GM19240 (cell line): ENCODE measurements around the gene ITGAE.
"Not testable (repeated sequence)": the region's sequence is repeated elsewhere in the genome, so short reads cannot be mapped to it uniquely, and the experiment has no call there.

ENCODE experiments used
- DNase-seq: peaks from one replicate; pipeline ENCODE4 v3.0.0; 2011; ENCODE audit warnings: low spot score; ENCODE audit not compliant: insufficient read length

ITGAE gene

DNA sequence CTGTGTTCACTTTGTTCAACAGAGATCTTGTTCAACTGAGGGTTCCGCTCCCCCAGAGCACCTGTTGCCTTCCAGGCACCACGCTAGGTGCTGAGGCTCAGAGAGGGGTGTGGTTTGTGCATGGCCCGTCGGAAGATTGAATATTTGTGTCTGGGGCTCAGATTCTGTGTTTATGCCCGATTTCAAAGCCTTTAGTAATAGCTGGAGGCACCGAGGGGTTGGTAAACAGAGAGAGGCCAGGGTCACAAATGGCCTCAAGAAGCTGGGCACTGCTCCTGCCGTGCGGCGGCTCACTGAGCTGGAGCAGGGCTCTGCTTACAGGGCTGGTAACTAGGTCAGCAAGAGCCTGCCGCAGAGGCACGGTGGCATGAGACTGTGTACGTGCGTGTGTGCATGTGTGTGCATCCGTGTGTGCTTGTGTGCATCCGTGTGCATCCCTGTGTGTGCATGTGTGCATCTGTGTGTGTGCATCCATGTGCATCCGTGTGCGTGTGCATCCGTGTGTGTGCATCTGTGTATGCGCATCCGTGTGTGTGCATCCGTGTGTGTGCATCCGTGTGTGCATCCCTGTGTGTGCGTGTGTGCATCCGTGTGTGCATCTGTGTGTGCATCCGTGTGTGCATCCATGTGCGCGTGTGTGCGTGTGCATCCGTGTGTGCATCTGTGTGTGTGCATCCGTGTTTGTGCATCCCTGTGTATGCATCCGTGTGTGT is 5.4 kb downstream of the ITGAE start:
- no peak for DNase-seq

DNA sequence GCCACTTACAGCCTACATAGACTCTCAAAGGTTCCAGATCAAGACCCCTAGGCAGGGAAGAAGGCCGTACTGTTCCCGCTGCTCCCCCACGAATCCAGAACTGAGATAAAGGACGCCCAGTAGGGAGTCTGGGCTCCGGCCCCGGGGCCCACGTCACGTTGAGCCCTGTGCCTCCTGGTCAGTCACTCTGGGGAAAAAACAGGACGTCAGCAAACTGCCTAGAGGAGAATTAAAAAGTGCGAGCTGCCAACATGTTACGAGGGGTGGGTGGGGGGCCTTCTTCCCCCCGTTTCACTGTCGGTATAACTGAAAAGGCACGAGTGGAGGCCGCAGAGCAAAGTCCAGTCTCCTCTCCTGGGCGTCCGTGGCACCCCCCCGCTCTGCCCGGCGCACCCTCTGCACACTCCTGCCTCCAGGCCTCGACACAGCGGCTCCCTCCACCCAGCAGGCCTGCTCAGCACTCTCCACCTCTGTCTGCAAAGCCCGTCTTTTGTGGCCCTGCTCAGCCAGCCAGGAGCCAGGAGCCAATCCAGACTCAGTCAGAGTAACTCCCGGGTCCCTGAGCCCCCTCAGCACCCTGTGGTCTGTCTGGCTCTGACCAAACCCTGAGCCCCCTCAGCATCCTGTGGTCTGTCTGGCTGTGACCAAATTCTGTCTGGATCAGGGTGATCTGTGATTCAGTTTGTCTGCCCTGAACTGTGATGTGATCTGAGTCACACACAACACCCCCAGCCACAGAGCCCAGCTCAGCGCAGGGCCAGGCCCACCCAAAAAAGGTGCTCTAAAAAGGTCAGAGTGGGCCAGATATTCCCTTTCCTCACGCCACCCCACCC is 6.2 kb downstream of the ITGAE start:
- no peak for DNase-seq

DNA sequence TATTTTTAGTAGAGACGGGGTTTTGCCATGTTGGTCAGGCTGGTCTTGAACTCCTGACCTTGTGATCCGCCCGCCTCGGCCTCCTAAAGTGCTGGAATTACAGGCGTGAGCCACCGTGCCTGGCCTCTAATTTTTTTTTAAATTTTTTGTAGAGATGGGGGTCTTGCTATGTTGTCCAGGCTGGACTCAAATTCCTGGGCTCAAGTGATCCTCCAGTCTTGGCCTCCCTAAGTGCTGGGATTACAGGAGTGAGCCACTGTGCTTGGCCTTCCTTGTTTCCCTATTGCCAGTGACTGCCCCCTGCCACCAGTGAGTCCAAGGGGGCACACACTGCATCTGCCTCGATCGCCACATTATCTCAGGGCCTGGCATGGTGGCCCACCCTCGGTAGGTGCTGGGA is 6.8 kb downstream of the ITGAE start:
- not testable (repeated sequence) for DNase-seq

DNA sequence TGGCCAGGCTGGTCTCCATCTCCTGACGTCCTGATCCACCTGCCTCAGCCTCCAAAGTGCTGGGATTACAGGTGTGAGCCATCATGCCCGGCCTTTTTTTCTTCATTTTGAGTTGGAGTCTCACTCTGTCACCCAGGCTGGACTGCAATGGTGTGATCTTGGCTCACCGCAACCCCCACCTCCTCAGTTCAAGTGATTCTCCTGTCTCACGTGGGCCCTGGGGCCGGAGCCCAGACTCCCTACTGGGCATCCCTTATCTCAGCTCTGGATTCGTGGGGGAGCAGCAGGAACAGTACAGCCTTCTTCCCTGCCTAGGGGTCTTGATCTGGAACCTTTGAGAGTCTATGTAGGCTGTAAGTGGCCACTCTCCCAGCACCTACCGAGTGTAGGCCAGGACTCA is 7.7 kb downstream of the ITGAE start:
- DNase-seq: not testable (repeated sequence)

DNA sequence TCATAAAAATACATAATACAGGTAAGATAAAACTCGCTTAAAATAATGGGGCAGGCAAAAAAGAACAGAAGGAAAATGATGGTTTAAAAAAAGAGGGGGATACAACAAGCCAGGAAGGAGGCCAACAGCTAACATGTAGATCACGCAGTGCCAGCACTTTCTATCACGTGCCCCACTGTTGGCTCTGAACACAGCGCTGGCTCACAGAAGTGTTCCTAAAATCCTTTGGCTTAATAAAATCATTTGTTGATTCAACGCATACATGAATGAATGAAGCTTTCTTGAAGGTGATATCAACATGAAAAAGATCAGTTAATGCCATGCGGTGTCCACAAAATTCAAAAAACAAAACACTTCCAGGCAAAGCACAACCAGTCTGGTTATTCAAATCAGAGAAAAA is 8.5 kb downstream of the ITGAE start:
- DNase-seq: no peak

DNA sequence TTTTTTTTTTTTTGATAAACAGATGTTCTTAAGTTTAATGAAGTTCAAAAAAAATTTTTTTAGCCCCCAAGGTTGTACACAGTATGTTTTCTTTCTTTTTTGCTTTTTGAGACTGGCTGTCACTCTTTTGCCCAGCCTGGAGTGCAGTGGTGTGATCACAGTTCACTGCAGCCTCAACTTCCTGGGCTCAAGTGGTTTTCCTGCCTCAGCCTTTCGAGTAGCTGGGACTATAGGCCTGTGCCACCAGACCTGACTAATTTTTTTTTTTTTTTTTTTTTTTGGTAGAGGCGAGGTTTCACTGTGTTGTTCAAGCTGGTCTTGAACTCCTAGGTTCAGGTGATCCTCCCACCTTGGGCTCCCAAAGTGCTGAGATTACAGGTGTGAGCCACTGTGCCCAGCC is 12.8 kb downstream of the ITGAE start:
- no peak for DNase-seq

DNA sequence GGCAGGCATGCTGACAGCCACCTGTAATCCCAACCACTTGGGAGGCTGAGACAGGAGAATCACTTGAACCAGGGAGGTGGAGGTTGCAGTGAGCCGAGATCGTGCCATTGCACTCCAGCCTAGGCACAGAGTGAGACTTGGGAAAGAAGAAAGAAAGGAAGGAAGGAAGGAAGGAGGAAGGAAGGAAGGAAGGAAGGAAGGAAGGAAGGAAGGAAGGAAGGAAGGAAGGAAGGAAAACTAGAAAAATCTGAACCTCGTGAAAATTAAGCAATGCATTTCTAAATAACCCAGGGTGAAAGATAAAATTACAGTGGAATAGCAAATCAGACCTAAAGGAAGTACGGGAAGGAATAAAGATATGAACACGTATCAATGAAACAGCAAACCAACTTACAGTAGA is 15.7 kb downstream of the ITGAE start:
- DNase-seq: not testable (repeated sequence)

DNA sequence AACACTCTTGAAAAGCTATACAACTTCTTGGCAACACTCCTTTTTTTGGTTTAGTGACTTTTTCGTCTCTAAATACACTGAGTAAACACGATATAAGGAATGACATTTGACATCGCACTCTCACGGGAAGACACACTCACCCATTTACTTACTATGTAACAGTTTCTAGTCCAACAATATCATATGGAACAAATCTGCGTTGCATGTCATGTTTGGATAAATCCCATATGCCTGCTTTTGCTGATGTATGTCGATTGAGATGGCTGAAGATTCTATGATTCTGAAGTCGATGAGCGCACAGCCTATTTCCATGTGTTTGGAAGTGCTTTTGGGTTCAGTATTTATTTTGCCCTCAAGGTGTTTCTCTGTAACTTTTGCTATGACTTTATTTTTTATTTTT is 18.2 kb downstream of the ITGAE start:
- no peak for DNase-seq

DNA sequence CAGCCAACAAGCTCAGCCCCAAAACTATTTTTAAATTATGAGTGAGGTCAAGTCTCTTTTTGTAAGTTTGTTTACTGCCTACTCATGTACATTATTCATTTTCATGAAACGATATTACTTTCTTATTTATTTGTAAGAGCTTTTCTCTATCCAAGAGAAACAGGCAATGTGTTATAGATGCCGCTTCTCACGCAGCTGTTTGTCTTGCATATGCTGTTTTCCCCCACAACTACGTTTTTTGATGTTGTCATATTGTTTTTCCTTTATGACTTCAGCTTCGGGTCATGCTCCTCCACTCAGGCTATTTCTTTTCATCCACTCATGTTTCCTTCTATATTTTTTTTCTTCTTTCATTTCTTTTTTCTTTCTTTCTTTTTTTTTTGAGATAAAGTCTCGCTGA is 20.0 kb downstream of the ITGAE start:
- DNase-seq: no peak

DNA sequence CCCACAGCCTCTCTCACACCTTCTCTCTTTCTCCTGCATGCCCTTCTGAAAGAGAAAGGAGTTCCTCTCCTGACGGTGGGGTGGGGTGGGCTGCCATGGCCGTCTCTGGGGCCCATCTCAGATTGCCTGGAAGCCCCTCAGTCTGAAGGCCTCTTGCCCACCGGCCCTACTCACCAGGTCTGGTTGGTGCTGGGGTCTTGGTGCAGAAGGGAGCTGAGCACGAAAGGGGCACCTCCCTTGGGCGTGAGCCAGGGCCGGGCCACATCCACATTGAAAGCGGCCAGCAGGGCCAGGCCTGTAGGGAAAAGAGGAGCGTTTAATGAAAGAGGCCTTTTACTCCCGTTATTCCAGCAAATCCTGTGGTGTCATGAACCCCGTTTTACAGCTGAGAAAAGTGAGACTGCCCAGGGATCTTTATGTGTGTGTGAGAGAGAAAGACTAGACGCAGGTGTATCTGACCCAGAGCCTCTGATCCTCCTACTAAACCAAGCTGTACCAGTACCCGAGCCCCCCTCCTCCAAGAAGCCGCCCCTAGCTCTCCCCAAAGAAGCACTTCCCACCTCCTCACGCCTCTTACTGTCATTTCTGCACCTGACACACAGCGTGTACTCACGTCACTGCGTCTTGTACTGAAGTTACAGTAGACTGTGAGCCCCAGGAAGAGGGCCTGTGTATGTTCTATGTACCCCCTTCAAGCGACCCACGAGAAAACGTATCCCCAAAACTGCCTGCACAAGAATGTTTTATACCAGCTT is 23.4 kb downstream of the ITGAE start:
- no peak for DNase-seq

DNA sequence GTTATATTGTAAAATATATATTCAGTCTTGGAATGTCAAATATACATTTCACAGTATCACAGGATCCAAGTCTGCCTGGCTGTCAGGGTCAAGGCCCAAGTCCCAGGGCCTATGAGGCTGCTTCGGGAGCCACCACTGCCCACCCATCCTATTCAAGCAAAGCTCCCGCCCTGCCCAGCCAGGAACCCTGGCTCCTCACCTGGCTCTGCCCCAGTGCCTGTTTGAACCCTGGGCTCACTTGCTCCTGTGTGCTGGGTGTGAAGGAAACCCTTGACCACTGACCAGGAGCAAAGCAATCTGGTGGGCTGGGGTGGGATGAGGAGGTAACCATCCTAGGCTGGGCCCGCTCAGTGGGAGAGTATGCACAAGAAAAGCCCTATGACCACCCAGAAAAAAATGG is 27.0 kb downstream of the ITGAE start:
- DNase-seq: no peak

DNA sequence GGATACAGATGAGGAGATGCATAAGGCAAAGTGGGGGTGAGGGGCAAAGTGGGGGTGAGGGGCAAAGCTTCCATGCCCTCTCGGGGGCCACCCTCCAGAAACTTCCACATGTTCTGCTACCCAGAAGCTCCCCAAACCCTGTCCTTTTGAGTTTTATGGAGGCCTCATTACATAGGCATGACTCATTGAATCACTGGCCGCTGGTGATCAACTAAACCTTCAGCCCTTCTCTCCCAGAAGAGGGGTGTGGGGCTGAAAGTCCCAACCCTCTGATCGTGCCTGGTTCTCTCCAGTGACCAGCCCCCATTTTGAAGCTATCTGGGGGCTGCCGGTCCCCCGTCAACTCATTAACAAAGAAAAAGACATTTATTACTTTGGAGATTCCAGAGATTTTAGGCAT is 27.5 kb downstream of the ITGAE start:
- DNase-seq: no peak

DNA sequence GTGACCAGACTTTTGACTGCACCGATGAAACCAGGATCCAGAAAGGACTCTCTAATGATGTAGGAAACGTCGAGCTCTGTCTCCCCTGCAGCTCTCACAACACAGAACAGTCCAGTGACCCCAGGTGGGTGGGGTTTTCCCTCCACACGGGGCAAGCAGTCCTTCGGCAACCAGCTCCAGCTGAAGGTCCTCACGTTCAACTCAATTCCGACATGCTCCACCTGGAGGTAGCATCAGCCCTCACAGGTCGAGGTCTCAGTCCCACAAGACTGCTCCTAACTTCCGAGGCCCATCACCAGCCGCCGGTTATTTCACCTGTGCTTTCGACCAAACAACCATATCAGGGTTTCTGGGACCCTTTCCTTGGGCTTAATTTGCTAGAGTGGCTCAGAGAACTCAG is 28.2 kb downstream of the ITGAE start:
- DNase-seq: no peak

DNA sequence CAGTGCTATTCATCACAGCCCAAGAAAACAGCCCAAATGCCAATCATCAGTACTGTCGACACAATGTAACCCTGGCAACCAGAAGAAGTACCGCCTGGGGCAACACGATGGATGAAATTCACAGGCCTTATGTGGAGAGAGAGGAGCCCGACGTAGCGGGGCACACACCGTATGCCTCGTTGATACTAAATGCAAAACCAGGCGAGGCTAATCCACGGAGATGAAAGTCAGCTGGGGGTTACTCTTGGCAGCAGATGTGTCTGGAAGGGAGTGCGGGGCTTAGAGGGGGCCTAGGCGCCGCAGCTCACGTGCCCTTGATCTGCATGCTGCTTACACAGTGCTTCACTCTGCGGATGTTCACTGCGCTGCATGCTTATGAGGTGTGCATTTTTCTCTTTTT is 29.8 kb downstream of the ITGAE start:
- DNase-seq: no peak

DNA sequence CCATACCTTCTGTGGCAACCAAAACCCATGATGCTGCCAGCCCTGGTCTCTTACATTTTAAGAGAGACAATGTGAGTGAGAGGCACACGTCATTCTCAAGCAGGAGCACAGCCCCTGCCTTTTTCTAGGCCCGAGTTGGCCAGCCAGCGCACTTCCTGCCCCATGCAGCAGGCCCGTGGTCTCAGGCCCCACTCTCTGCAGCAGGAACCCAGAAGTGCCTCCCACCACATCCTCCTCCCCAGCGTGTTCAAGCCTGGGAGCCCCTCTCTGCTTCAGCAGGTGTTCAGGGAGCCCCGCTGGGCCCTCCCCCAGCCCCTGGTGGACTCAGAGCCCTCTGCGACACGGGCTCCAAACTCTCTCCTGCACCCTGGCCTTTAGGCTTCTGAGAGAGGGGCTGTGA is 30.5 kb downstream of the ITGAE start:
- DNase-seq: peak; percentile 14

DNA sequence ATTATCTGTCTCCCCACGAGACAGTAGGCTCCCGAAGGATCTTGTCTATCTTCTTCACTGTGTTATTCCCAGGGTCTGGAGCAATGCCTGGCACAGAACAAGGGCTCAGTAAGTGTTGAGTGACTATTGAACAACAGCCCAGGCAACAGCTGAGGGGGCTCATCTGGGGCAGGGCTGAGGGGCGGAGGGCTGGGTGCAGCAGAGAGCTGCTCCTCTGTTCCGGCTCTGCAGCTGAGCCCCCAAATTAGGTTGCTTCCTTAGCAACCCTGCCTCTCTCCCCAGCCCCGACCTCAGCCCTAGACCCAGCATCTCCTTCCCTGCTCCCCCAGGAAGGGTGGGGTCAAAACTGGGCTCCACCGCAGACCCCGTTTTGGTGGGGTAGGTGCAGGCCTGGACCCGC is 32.2 kb downstream of the ITGAE start:
- no peak for DNase-seq

DNA sequence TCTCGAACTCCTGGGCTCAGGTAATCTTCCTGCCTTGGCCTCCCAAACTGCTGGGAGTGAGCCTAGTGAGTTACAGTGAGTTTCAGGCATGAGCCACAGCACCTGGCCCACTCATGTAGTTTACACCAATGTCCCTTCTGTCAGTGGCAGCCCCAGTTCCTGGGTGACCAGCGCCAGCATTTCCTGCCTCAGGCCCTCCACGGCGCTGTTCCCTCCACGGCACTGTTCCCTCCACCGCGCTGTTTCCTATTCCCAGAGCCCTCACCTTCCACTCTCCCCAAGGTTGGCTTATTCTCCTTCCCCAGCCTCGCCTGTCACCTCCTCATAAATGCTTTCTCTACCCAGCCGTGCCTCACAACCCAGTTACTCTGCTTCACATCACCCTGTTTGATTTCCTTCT is 32.6 kb downstream of the ITGAE start:
- no peak for DNase-seq

DNA sequence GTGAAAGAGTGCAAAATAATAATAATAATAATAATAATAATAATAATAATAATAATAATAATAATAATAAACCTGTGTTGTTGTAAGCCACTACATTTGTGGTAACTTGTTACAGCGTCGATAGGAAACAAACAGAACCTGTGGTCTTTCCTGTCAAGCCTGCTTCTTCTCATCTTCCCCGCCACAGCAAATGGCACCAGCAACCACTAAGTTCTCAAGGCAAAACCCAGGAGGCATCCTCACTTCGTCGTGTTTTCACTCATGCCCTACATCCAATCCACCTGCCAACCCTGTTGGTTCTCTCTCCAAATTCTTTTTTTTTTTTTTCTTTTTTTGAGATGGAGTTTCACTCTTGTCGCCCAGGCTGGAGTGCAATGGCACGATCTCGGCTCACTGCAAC is 34.2 kb downstream of the ITGAE start:
- DNase-seq: no peak

DNA sequence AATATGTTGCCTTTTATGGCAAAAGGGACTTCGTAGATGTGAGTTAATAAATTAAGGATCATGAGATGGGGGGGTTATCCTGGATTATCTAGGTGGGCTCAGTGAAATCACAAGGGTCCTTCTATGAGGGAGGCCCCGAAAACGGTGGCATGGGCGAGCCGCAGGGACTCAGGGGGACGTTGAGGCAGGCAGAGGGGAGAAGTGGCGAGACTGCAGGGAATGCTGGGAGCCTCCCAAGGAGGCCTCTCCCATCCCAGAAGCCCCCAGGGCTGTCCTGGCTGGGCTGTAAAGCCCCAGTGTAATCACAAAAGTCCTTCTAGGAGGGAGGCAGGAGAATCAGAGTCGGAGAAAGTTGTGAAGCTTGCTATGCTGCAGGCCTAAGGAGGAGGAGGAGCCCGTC is 35.0 kb downstream of the ITGAE start:
- DNase-seq: no peak

DNA sequence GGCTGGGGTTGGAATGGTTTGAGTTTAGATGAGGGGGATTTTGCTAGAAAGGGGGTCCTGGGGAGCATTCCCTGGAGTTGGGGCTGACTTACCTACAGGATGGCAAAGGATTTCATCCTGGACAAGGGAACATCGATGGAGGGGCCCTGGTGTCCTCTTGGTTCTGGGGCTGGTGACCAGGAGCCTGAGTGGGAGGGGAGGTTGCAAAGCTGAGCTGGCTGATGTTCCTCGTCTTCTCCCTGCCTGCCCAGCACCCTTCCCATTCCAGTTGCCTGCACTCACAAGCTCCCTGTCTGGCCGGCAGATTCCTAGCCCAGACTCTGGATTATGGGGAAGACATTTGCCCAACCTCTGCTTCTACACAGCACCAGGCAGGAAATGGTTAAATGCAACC is 37.2 kb downstream of the ITGAE start:
- no peak for DNase-seq

DNA sequence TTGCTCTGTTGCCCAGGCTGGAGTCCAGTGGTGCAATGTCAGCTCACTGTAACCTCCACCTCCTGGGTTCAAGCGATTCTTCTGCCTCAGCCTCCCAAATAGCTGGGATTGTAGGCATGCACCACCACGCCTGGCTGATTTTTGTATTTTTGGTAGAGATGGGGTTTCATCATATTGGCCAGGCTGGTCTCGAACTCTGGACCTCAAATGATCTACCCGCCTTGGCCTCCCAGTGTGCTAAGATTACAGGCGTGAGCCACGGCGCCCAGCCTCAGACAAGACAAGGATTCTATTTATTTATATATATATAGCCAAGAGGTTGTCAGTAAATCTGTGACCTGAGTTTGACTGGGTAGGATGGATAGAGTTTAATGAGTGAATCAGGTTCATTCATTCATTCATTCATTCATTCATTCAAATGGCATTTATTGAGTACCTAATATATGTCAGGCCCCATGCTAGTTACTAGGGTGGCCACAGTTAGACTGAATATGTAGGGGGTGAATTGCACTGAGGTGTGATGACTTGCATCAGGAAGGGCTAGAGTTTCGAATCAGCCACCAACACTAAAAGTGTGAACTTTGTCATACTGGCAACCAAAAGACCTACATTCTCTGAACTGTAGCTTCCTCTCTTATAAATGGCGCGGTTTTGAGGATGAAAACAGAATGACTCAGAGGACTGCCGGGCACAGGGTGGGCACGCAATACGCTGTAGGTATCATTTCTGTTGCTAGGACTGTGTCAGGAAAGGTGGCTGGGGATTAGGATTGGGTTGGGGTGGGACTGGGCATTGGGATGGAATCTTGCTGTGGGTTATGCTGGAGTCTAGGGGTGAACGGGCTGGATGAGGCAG is 37.8 kb downstream of the ITGAE start:
- peak; percentile 60 for DNase-seq
